H9 (cell line): Measurements from ENCODE around the gene MAN1A1. TPM values are rescaled to one million over a fixed set of nuclear protein-coding genes. Genes with fewer than 3 reads are reported as not detected.

Experiments
- DNase-seq: peaks from one replicate; pipeline ENCODE4 v3.0.0-alpha.2; 2017
- H2AFZ ChIP-seq: one replicate; pipeline ENCODE4 v1.6.1; 2013; ENCODE audit warnings: mild to moderate bottlenecking, low read length, control low read depth, moderate library complexity
- H2AK5ac ChIP-seq: 2 replicates; pipeline ENCODE4 v1.6.1; 2013; ENCODE audit warnings: low read length, control low read depth, mixed read lengths; ENCODE audit not compliant: insufficient read length
- H2BK120ac ChIP-seq: one replicate; pipeline ENCODE4 v1.6.1; 2013; ENCODE audit warnings: low read depth, mild to moderate bottlenecking, low read length, control low read depth, inconsistent platforms; ENCODE audit not compliant: poor library complexity, severe bottlenecking
- H2BK12ac ChIP-seq: 2 replicates; pipeline ENCODE4 v1.6.1; 2013; ENCODE audit warnings: low read length, control low read depth, mixed read lengths, low read depth; ENCODE audit not compliant: insufficient read length
- H2BK15ac ChIP-seq: 2 replicates; pipeline ENCODE4 v1.6.1; 2013; ENCODE audit warnings: low read depth, low read length, control low read depth
- H2BK20ac ChIP-seq: one replicate; pipeline ENCODE4 v1.6.1; 2013; ENCODE audit warnings: low read depth, mild to moderate bottlenecking, low read length, control low read depth, inconsistent platforms; ENCODE audit not compliant: poor library complexity, severe bottlenecking
- H2BK5ac ChIP-seq: 2 replicates; pipeline ENCODE4 v1.6.1; 2013; ENCODE audit warnings: low read length, control low read depth, mixed read lengths; ENCODE audit not compliant: insufficient read length
- H3K14ac ChIP-seq: 2 replicates; pipeline ENCODE4 v1.6.1; 2013; ENCODE audit warnings: low read length, control low read depth; ENCODE audit not compliant: insufficient read depth
- H3K18ac ChIP-seq: 2 replicates; pipeline ENCODE4 v1.6.1; 2013; ENCODE audit warnings: low read depth, mild to moderate bottlenecking, mixed read lengths, low read length, control low read depth; ENCODE audit not compliant: insufficient read length
- H3K23ac ChIP-seq: 2 replicates; pipeline ENCODE4 v1.6.1; 2013; ENCODE audit warnings: low read length, control low read depth, mixed read lengths, low read depth; ENCODE audit not compliant: insufficient read length
- H3K23me2 ChIP-seq: 2 replicates; pipeline ENCODE4 v1.6.1; 2013; ENCODE audit warnings: low read depth, mild to moderate bottlenecking, mixed read lengths, low read length, control low read depth; ENCODE audit not compliant: insufficient read length, poor library complexity, severe bottlenecking
- H3K27ac ChIP-seq: 2 replicates; pipeline ENCODE4 v1.5.1; 2013; ENCODE audit warnings: low read length, control low read depth, mixed read lengths, low read depth; ENCODE audit not compliant: insufficient read length
- H3K27me3 ChIP-seq: 2 replicates; pipeline ENCODE4 v1.6.1; 2013; ENCODE audit warnings: low read length, control low read depth, inconsistent platforms; ENCODE audit not compliant: insufficient read depth
- H3K4ac ChIP-seq: 2 replicates; pipeline ENCODE4 v1.6.1; 2013; ENCODE audit warnings: low read depth, mild to moderate bottlenecking, control low read depth, inconsistent platforms, low read length, moderate library complexity
- H3K4me1 ChIP-seq: 2 replicates; pipeline ENCODE4 v1.6.1; 2013; ENCODE audit warnings: low read length, control low read depth, inconsistent platforms; ENCODE audit not compliant: insufficient read depth
- H3K4me2 ChIP-seq: 2 replicates; pipeline ENCODE4 v1.6.1; 2013; ENCODE audit warnings: low read length, control low read depth, mixed read lengths; ENCODE audit not compliant: insufficient read length, insufficient read depth
- H3K56ac ChIP-seq: 2 replicates; pipeline ENCODE4 v1.6.1; 2013; ENCODE audit warnings: low read depth, mild to moderate bottlenecking, mixed read lengths, low read length, control low read depth; ENCODE audit not compliant: insufficient read length
- H3K79me1 ChIP-seq: 2 replicates; pipeline ENCODE4 v1.6.1; 2013; ENCODE audit warnings: low read depth, mild to moderate bottlenecking, moderate library complexity, low read length, control low read depth, inconsistent platforms; ENCODE audit not compliant: insufficient read depth, poor library complexity, severe bottlenecking
- H3K79me2 ChIP-seq: 2 replicates; pipeline ENCODE4 v1.6.1; 2013; ENCODE audit warnings: low read length, control low read depth, inconsistent platforms; ENCODE audit not compliant: insufficient read depth
- H3K9ac ChIP-seq: 2 replicates; pipeline ENCODE4 v1.6.1; 2013; ENCODE audit warnings: low read length, control low read depth, mixed read lengths; ENCODE audit not compliant: insufficient read length; ENCODE audit errors: extremely low read depth
- H3K9me3 ChIP-seq: one replicate; pipeline ENCODE4 v1.6.1; 2013; ENCODE audit warnings: low read depth, low read length, inconsistent platforms; ENCODE audit not compliant: control insufficient read depth
- H3T11ph ChIP-seq: one replicate; pipeline ENCODE4 v1.6.1; 2013; ENCODE audit warnings: mild to moderate bottlenecking, low read length, control low read depth, inconsistent platforms
- H4K20me1 ChIP-seq: one replicate; pipeline ENCODE4 v1.6.1; 2013; ENCODE audit not compliant: control insufficient read depth, insufficient read length, insufficient read depth
- H4K5ac ChIP-seq: 2 replicates; pipeline ENCODE4 v1.6.1; 2013; ENCODE audit warnings: low read depth, mild to moderate bottlenecking, mixed read lengths, low read length, control low read depth; ENCODE audit not compliant: insufficient read length
- H4K8ac ChIP-seq: replicated peaks from 2 replicates; pipeline ENCODE4 v1.6.1; 2013; ENCODE audit warnings: low read length, control low read depth, mixed read lengths, low read depth; ENCODE audit not compliant: insufficient read length
- H4K91ac ChIP-seq: 2 replicates; pipeline ENCODE4 v1.6.1; 2013; ENCODE audit warnings: low read depth, mild to moderate bottlenecking, moderate library complexity, mixed read lengths, low read length, control low read depth; ENCODE audit not compliant: insufficient read length
- H3K27ac Mint-ChIP-seq, 3 experiments: 2 replicates in 2 of 3; 3 replicates in 1 of 3; pipeline ENCODE4 v1.8.0; 2020 to 2021; ENCODE audit warnings: mixed read lengths in 3 of 3, mild to moderate bottlenecking in 1 of 3, moderate library complexity in 1 of 3
- H3K27me3 Mint-ChIP-seq: 2 replicates; pipeline ENCODE4 v1.8.0; 2021; ENCODE audit warnings: low read depth, mild to moderate bottlenecking, moderate library complexity, mixed read lengths
- H3K36me3 Mint-ChIP-seq, 3 experiments: 2 replicates in 2 of 3; 3 replicates in 1 of 3; pipeline ENCODE4 v1.8.0; 2020 to 2021; ENCODE audit warnings: low read depth in 3 of 3, mixed read lengths in 3 of 3; ENCODE audit not compliant: insufficient read depth in 1 of 3
- H3K4me1 Mint-ChIP-seq, 2 experiments: 2 replicates each; pipeline ENCODE4 v1.8.0; 2020; ENCODE audit warnings: mixed read lengths in 2 of 2
- H3K4me3 Mint-ChIP-seq, 2 experiments: 2 replicates in 1 of 2; 3 replicates in 1 of 2; pipeline ENCODE4 v1.8.0; 2020 to 2021; ENCODE audit warnings: mild to moderate bottlenecking in 2 of 2, mixed read lengths in 2 of 2, moderate library complexity in 1 of 2
- H3K9me3 Mint-ChIP-seq, 2 experiments: 2 replicates in 1 of 2; 3 replicates in 1 of 2; pipeline ENCODE4 v1.8.0; 2020; ENCODE audit warnings: mild to moderate bottlenecking in 2 of 2, mixed read lengths in 2 of 2, moderate library complexity in 1 of 2
- WGBS: extraction: QIAGEN DNeasy Blood & Tissue Kit; methylation state at CpG from one replicate; pipeline ENCODE4 v1.1.7; 2013; ENCODE audit warnings: missing lambda C conversion rate, low lambda C conversion rate, mixed read lengths; ENCODE audit not compliant: insufficient read length; ENCODE audit errors: extremely low coverage; 5-methylcytosine and 5-hydroxymethylcytosine counted together
- total RNA-seq: library from RNA; stranded (reverse); gene quantifications from 2 replicates; pipeline ENCODE4 v1.2.1, GENCODE V29; 2021
- TF ChIP-seq, protein P1 (sequence below): fragments of 200-600 bp; sonication (generic); conservative IDR thresholded peaks from 3 replicates; pipeline ENCODE4 v1.8.0; 2021; ENCODE audit warnings: antibody characterized with exemption, mild to moderate bottlenecking

MAN1A1 gene
- total RNA-seq, 1 experiment from 2014 or later = 1.6 TPM

DNA sequence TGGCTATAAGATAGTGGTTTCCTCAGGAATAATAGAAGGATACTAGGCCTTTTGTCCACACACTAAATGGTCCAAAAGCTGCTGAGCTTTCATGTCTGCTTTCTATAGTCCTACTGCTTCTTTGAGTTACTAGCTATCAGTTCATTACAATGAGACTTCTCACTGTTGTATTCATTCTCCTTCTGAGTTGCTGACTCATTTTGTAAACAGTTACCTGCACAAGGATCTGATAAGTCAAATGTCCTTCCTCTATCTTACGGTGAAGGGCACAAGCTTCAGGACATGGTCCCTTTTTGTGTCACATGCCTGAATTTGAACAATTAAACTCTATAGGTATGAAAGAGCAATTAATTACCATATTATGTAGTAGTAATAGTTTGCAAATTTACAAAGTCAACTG, 90.5 kb downstream of the MAN1A1 start:
- no peak overlapping the region for H3K9ac ChIP-seq
- Mint-ChIP-seq H3K4me1 (peaks cover 4% of the 10 kb centered on the region in 2 experiments; a peak in 3 of 4 replicates), H3K27me3 (no peaks in the 10 kb centered on the region), H3K9me3 (no peaks in the 10 kb centered on the region), H3K36me3 (peaks cover 0 to 2% (median 0%) of the 10 kb centered on the region in 3 experiments; a peak in 1 of 7 replicates), H3K27ac (no peak overlapping the region), H3K4me3 (no peak overlapping the region)
- no peaks in the 10 kb centered on the region; the same call in 1 of the 2 replicates for H3K4me1 ChIP-seq
- no peak overlapping the region for H2AFZ ChIP-seq
- H4K8ac ChIP-seq = no peak overlapping the region
- no peak overlapping the region for H2BK12ac ChIP-seq
- H3K4ac ChIP-seq = no peak overlapping the region
- H2BK20ac ChIP-seq = no peak overlapping the region
- no peak overlapping the region for H2AK5ac ChIP-seq
- no peak overlapping the region for H3K18ac ChIP-seq
- H2BK120ac ChIP-seq = no peak overlapping the region
- no peaks in the 10 kb centered on the region for H3K79me1 ChIP-seq
- H3K27me3 ChIP-seq = no peaks in the 10 kb centered on the region
- TF ChIP-seq, protein P1, sequence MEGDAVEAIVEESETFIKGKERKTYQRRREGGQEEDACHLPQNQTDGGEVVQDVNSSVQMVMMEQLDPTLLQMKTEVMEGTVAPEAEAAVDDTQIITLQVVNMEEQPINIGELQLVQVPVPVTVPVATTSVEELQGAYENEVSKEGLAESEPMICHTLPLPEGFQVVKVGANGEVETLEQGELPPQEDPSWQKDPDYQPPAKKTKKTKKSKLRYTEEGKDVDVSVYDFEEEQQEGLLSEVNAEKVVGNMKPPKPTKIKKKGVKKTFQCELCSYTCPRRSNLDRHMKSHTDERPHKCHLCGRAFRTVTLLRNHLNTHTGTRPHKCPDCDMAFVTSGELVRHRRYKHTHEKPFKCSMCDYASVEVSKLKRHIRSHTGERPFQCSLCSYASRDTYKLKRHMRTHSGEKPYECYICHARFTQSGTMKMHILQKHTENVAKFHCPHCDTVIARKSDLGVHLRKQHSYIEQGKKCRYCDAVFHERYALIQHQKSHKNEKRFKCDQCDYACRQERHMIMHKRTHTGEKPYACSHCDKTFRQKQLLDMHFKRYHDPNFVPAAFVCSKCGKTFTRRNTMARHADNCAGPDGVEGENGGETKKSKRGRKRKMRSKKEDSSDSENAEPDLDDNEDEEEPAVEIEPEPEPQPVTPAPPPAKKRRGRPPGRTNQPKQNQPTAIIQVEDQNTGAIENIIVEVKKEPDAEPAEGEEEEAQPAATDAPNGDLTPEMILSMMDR = no peak
- no peak overlapping the region for H2BK15ac ChIP-seq
- H3K14ac ChIP-seq = no peak overlapping the region
- no peaks in the 10 kb centered on the region for H3K9me3 ChIP-seq
- no CpG with 5 or more reads among the region's 1 CpG for WGBS
- no peak overlapping the region for H3K27ac ChIP-seq
- H4K20me1 ChIP-seq = no peaks in the 10 kb centered on the region
- H3K56ac ChIP-seq = no peak overlapping the region
- no peaks in the 10 kb centered on the region for H3K23me2 ChIP-seq
- H3T11ph ChIP-seq = no peak overlapping the region
- H4K5ac ChIP-seq = no peak overlapping the region
- no peaks in the 10 kb centered on the region for H3K79me2 ChIP-seq
- no peak for DNase-seq
- H3K4me2 ChIP-seq = no peak overlapping the region
- no peak overlapping the region for H2BK5ac ChIP-seq
- no peak overlapping the region for H3K23ac ChIP-seq
- H4K91ac ChIP-seq = no peak overlapping the region
